Rectal smooth muscle tissue (tissue), 1 donor: ENCODE measurements around the gene NBPF1.
"Not testable (repeated sequence)": the region's sequence is repeated elsewhere in the genome, so short reads cannot be mapped to it uniquely, and the experiment has no call there.

Experiments used
- H3K27ac ChIP-seq: one replicate; pipeline ENCODE4 v1.7.0; 2013; ENCODE audit warnings: low read depth, low read length, inconsistent platforms
- H3K27me3 ChIP-seq: one replicate; pipeline ENCODE4 v1.7.0; 2013; ENCODE audit warnings: low read length; ENCODE audit not compliant: control insufficient read depth, insufficient read depth
- H3K36me3 ChIP-seq: one replicate; pipeline ENCODE4 v1.7.0; 2013; ENCODE audit warnings: low read length; ENCODE audit not compliant: control insufficient read depth, insufficient read depth
- H3K4me1 ChIP-seq: one replicate; pipeline ENCODE4 v1.7.0; 2013; ENCODE audit warnings: low read length; ENCODE audit not compliant: control insufficient read depth, insufficient read depth
- H3K4me3 ChIP-seq: one replicate; pipeline ENCODE4 v1.7.0; 2013; ENCODE audit warnings: low read length
- H3K9ac ChIP-seq: one replicate; pipeline ENCODE4 v1.7.0; 2013; ENCODE audit warnings: low read length

NBPF1 gene

DNA sequence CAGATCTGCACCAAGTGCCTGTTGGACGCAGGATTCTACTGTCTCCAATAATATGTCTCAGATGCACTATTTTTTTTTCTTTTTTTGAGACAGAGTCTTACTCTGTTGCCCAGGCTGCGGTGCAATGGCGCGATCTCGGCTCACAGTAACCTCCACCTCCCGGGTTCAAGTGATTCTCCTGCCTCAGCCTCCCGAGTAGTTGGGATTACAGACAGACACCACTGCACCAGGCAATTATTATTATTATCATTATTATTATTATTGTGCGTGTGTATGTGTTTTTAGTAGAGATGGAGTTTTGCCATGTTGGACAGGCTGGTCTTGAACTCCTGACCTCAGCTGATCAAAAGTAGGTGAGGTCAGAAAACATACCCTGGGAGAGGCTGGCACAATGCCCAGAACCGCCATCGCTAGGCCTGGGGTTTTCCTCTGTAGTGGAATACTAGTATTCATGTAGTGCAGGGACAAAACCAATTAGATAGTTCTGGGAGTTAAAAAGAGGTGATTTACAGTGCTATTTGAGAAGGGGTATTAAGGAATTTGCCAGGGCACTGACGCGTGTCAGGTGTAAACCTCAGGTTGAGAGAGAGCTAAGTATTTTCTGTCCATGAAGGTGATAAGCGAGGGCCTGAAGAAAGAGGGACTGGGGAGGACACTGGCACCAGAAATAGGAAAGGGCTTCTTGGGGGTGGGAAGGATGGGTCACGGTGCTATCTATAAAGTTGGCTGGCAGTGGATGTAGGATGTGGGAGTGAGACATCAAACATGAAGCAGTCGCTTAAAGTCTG, 100.5 kb downstream of the NBPF1 start:
- H3K4me3 ChIP-seq, H3K27me3 ChIP-seq, H3K27ac ChIP-seq, H3K4me1 ChIP-seq, H3K9ac ChIP-seq, H3K36me3 ChIP-seq: not testable (repeated sequence)
